SIG-M5 treated with dmso at 0.1 percent for 504 hours (cell line): Measurements from ENCODE around the gene ROR2.

Experiments used
- DNase-seq: peaks from one replicate; lab custom pipeline; 2025; ENCODE audit not compliant: unreplicated experiment; lab: John Stamatoyannopoulos, UW

The ROR2 gene

GRCh38 chr9:91724609-91725505 lies 225.2 kb downstream of the ROR2 start:
- DNase-seq, result no peak

- no peak for DNase-seq
These were observed 226.0 kb downstream of the ROR2 start for GRCh38 chr9:91724068-91724440.

- DNase-seq, result no peak
These were observed 226.5 kb downstream of the ROR2 start for GRCh38 chr9:91723420-91724067.

- DNase-seq, result peak; percentile 16
These were observed 229.0 kb downstream of the ROR2 start for GRCh38 chr9:91720751-91721705.

- DNase-seq, result no peak
These were observed 229.7 kb downstream of the ROR2 start for GRCh38 chr9:91720313-91720712.

GRCh38 chr9:91718071-91718470 lies 232.0 kb downstream of the ROR2 start:
- DNase-seq, result no peak

- no peak for DNase-seq
These were observed 233.2 kb downstream of the ROR2 start for GRCh38 chr9:91716815-91717214.

GRCh38 chr9:91716239-91716638 lies 233.8 kb downstream of the ROR2 start:
- DNase-seq, result no peak

- DNase-seq, result no peak
These were observed 235.0 kb downstream of the ROR2 start for GRCh38 chr9:91714874-91715615.

GRCh38 chr9:91714020-91714806 lies 235.8 kb downstream of the ROR2 start:
- no peak for DNase-seq

- no peak for DNase-seq
These were observed 237.2 kb downstream of the ROR2 start for GRCh38 chr9:91712811-91713210.

GRCh38 chr9:91711755-91712601 lies 238.1 kb downstream of the ROR2 start:
- DNase-seq, result peak; percentile 71

- DNase-seq, result no peak
These were observed 239.9 kb downstream of the ROR2 start for GRCh38 chr9:91710158-91710557.

GRCh38 chr9:91705386-91705785 lies 244.6 kb downstream of the ROR2 start:
- no peak for DNase-seq

- no peak for DNase-seq
These were observed 249.6 kb downstream of the ROR2 start for GRCh38 chr9:91700475-91700874.

- no peak for DNase-seq
These were observed 251.8 kb downstream of the ROR2 start for GRCh38 chr9:91698266-91698665.

- DNase-seq, result no peak
These were observed 252.8 kb downstream of the ROR2 start for GRCh38 chr9:91697201-91697600.

- DNase-seq, result no peak
These were observed 255.8 kb downstream of the ROR2 start for GRCh38 chr9:91694081-91694870.
